ENCODE data around the gene PDC. TPM values are rescaled to one million over a fixed set of nuclear protein-coding genes. Genes with fewer than 3 reads are reported as not detected.

The PDC gene
- total RNA-seq: not detected in 2 replicates

DNA sequence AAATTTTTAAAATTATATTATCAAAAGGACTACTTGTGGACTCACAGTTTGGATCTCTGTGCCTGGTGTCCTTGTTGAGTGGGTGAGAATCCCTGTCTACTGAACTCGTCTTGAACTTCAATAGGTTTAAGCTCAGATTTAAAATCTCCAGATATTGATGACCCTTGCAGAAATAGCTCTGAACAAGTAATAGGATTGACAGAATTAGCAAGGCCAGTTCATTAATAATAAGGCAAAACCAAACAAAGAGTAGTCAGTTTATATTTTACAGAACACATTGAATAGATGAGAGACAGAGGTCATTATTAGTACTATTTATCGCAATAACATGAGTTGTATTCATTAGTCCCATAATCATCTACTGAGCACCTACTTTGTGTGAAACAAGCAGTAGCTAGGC lies at the start of gene PDC:
PDC (minus strand) TSS at position 101 of the 400 bp plus-strand sequence. CDS start 11,655 bp downstream, outside the sequence.

Other genes starting within 250 kb of the PDC start
- under 0.01 TPM in 1 of 2 replicates, not detected in the other for gene PRG4, start 164.8 kb downstream of the PDC start, total RNA-seq
- gene TPR, start 85.9 kb downstream of the PDC start, total RNA-seq: 117 and 140 TPM in 2 replicates
- 20.2 and 22.8 TPM in 2 replicates for gene ODR4, start 85.3 kb downstream of the PDC start, total RNA-seq
- gene PTGS2, start 219.3 kb upstream of the PDC start, total RNA-seq: 12.9 and 61.7 TPM in 2 replicates